IMR-90 (cell line): Measurements from ENCODE around the gene RNF111. TPM values are rescaled to one million over a fixed set of nuclear protein-coding genes. Genes with fewer than 3 reads are reported as not detected.

Experiments
- ATAC-seq: fragments of 200-7000 bp; cut with Tn5 transposase; 2 replicates; pipeline ENCODE4 v1.9.1; 2020; ENCODE audit warnings: low read depth, mild to moderate bottlenecking, moderate library complexity
- BruUV-seq: library from RNA; stranded (reverse); fragments of 400-500 nt; replicated peaks from 2 replicates; lab custom pipeline; 2021; lab: Mats Ljungman, UMichigan
- CTCF ChIA-PET: fragments of 300-600 bp; formaldehyde crosslinking; extraction: SDS; loops from one replicate; lab custom pipeline; 2021; ENCODE audit warnings: antibody characterized with exemption; lab: Yijun Ruan, JAX
- POLR2A ChIA-PET: fragments of 300-600 bp; sonication (Branson Sonifier 250); formaldehyde crosslinking; loops from one replicate; lab custom pipeline; 2022; ENCODE audit warnings: antibody characterized with exemption; ENCODE audit not compliant: unreplicated experiment; lab: Charles Lee
- DNase-seq: peaks from one replicate; pipeline ENCODE4 v3.0.0; 2013
- H2AFZ ChIP-seq: replicated peaks from 2 replicates; pipeline ENCODE3; 2013; ENCODE audit warnings: low read length, mild to moderate bottlenecking; ENCODE audit not compliant: poor library complexity
- H2AK5ac ChIP-seq: 2 replicates; pipeline ENCODE4 v1.6.1; 2013; ENCODE audit warnings: low read depth, low read length, inconsistent platforms
- H2AK9ac ChIP-seq: replicated peaks from 2 replicates; pipeline ENCODE3; 2013; ENCODE audit warnings: mild to moderate bottlenecking, low read depth, low read length, moderate library complexity; ENCODE audit not compliant: poor library complexity
- H2BK120ac ChIP-seq: 2 replicates; pipeline ENCODE4 v1.6.1; 2013; ENCODE audit warnings: low read depth, low read length, inconsistent platforms
- H2BK15ac ChIP-seq: 3 replicates; pipeline ENCODE4 v1.6.1; 2013; ENCODE audit warnings: low read depth, low read length, inconsistent platforms
- H2BK20ac ChIP-seq: 2 replicates; pipeline ENCODE4 v1.6.1; 2013; ENCODE audit warnings: low read depth, mild to moderate bottlenecking, inconsistent platforms, low read length, moderate library complexity
- H2BK5ac ChIP-seq: 2 replicates; pipeline ENCODE4 v1.6.1; 2013; ENCODE audit warnings: mild to moderate bottlenecking, low read depth, low read length, inconsistent platforms; ENCODE audit not compliant: poor library complexity, severe bottlenecking
- H3K14ac ChIP-seq: replicated peaks from 2 replicates; pipeline ENCODE4 v1.6.1; 2013; ENCODE audit warnings: low read depth, low read length, inconsistent platforms
- H3K18ac ChIP-seq: 2 replicates; pipeline ENCODE4 v1.6.1; 2013; ENCODE audit warnings: low read depth, low read length, control low read depth
- H3K23ac ChIP-seq: 2 replicates; pipeline ENCODE4 v1.6.1; 2013; ENCODE audit warnings: low read depth, low read length, inconsistent platforms
- H3K27ac ChIP-seq: 2 replicates; pipeline ENCODE4 v1.5.1; 2013; ENCODE audit warnings: mild to moderate bottlenecking, control low read depth, low read length; ENCODE audit not compliant: insufficient read depth
- H3K27me3 ChIP-seq: 2 replicates; pipeline ENCODE4 v1.6.1; 2013; ENCODE audit warnings: low read length; ENCODE audit not compliant: control insufficient read depth, insufficient read depth
- H3K36me3 ChIP-seq: 2 replicates; pipeline ENCODE4 v1.6.1; 2013; ENCODE audit warnings: low read length, mixed read lengths; ENCODE audit not compliant: control insufficient read depth, insufficient read depth
- H3K4ac ChIP-seq: 2 replicates; pipeline ENCODE4 v1.6.1; 2013; ENCODE audit warnings: low read depth, low read length, inconsistent platforms
- H3K4me1 ChIP-seq: 2 replicates; pipeline ENCODE4 v1.6.1; 2013; ENCODE audit warnings: low read length, mixed read lengths; ENCODE audit not compliant: control insufficient read depth, insufficient read depth
- H3K4me2 ChIP-seq: 2 replicates; pipeline ENCODE4 v1.6.1; 2013; ENCODE audit warnings: low read depth, mild to moderate bottlenecking, control low read depth, low read length, moderate library complexity
- H3K4me3 ChIP-seq: 2 replicates; pipeline ENCODE4 v1.5.1; 2013; ENCODE audit warnings: low read depth, mild to moderate bottlenecking, control low read depth, low read length, moderate library complexity; ENCODE audit not compliant: insufficient read depth
- H3K56ac ChIP-seq: 2 replicates; pipeline ENCODE4 v1.6.1; 2013; ENCODE audit warnings: low read length, inconsistent platforms; ENCODE audit not compliant: insufficient read depth; ENCODE audit errors: extremely low read depth
- H3K79me1 ChIP-seq, 2 experiments: 2 replicates each; pipeline ENCODE4 v1.6.1; 2013; ENCODE audit warnings: low read length in 2 of 2, inconsistent platforms in 1 of 2, low read depth in 1 of 2
- H3K9ac ChIP-seq: 2 replicates; pipeline ENCODE4 v1.6.1; 2013; ENCODE audit warnings: low read depth, low read length, control low read depth
- H3K9me1 ChIP-seq: 2 replicates; pipeline ENCODE4 v1.6.1; 2013; ENCODE audit warnings: low read length, inconsistent platforms; ENCODE audit not compliant: insufficient read depth
- H3K9me3 ChIP-seq: 2 replicates; pipeline ENCODE4 v1.6.1; 2013; ENCODE audit warnings: low read length; ENCODE audit not compliant: control insufficient read depth, insufficient read depth
- H4K20me1 ChIP-seq: 2 replicates; pipeline ENCODE4 v1.6.1; 2013; ENCODE audit warnings: low read length, inconsistent platforms; ENCODE audit not compliant: insufficient read depth
- H4K5ac ChIP-seq: 2 replicates; pipeline ENCODE4 v1.6.1; 2013; ENCODE audit warnings: mild to moderate bottlenecking, low read depth, low read length, control low read depth
- H4K8ac ChIP-seq, 2 experiments: 2 replicates each; pipeline ENCODE4 v1.6.1; 2013; ENCODE audit warnings: low read depth in 2 of 2, low read length in 2 of 2, control low read depth in 1 of 2, inconsistent platforms in 1 of 2
- H4K91ac ChIP-seq: 2 replicates; pipeline ENCODE4 v1.6.1; 2013; ENCODE audit warnings: low read depth, low read length, inconsistent platforms; ENCODE audit not compliant: insufficient read depth
- BHLHE40 ChIP-seq: fragments of 150-350 bp; IDR thresholded peaks from 2 replicates; pipeline ENCODE4 v1.6.1; 2016; ENCODE audit warnings: mild to moderate bottlenecking, low read depth, low read length
- CEBPB ChIP-seq: IDR thresholded peaks from 2 replicates; pipeline ENCODE4 v1.6.1; 2012; ENCODE audit warnings: low read depth, low read length, improper control_type of control experiment
- CHD1 ChIP-seq: IDR thresholded peaks from 2 replicates; pipeline ENCODE4 v1.6.1; 2012; ENCODE audit warnings: low read depth, low read length, improper control_type of control experiment
- CTCF ChIP-seq: conservative IDR thresholded peaks from 2 replicates; pipeline ENCODE4 v1.5.1; 2012; ENCODE audit warnings: mild to moderate bottlenecking, low read depth, low read length, improper control_type of control experiment
- ELK1 ChIP-seq: fragments of 150-350 bp; IDR thresholded peaks from 2 replicates; pipeline ENCODE4 v1.6.1; 2016; ENCODE audit warnings: low read depth, mild to moderate bottlenecking, low read length, moderate library complexity, borderline replicate concordance
- FOS ChIP-seq: fragments of 150-350 bp; IDR thresholded peaks from 2 replicates; pipeline ENCODE4 v1.6.1; 2016; ENCODE audit warnings: low read depth, low read length
- MAFK ChIP-seq: IDR thresholded peaks from 2 replicates; pipeline ENCODE4 v1.6.1; 2012; ENCODE audit warnings: low read depth, low read length, improper control_type of control experiment
- MAZ ChIP-seq: IDR thresholded peaks from 2 replicates; pipeline ENCODE4 v1.6.1; 2012; ENCODE audit warnings: low read depth, mild to moderate bottlenecking, low read length, improper control_type of control experiment, moderate library complexity, borderline replicate concordance
- MXI1 ChIP-seq: IDR thresholded peaks from 2 replicates; pipeline ENCODE4 v1.6.1; 2012; ENCODE audit warnings: low read depth, mild to moderate bottlenecking, low read length, moderate library complexity, borderline replicate concordance
- NFE2L2 ChIP-seq: fragments of 150-350 bp; IDR thresholded peaks from 2 replicates; pipeline ENCODE4 v1.6.1; 2016; ENCODE audit warnings: low read depth, mild to moderate bottlenecking, low read length
- POLR2A ChIP-seq: IDR thresholded peaks from 2 replicates; pipeline ENCODE4 v1.6.1; 2012; ENCODE audit warnings: mild to moderate bottlenecking, low read depth, low read length
- RCOR1 ChIP-seq: IDR thresholded peaks from 2 replicates; pipeline ENCODE4 v1.6.1; 2012; ENCODE audit warnings: mild to moderate bottlenecking, low read length, improper control_type of control experiment; ENCODE audit not compliant: insufficient replicate concordance
- SMC3 ChIP-seq: fragments of 150-350 bp; IDR thresholded peaks from 2 replicates; pipeline ENCODE4 v1.6.1; 2016; ENCODE audit warnings: low read depth, mild to moderate bottlenecking, antibody characterized with exemption, low read length, moderate library complexity
- USF2 ChIP-seq: fragments of 150-350 bp; IDR thresholded peaks from 2 replicates; pipeline ENCODE4 v1.6.1; 2017; ENCODE audit warnings: mild to moderate bottlenecking, antibody characterized with exemption, low read length, low read depth
- WGBS, 2 experiments: methylation state at CpG; one replicate each; pipeline versions ENCODE4 v1.1.5 to v1.1.7; 2013; ENCODE audit warnings: missing lambda C conversion rate in 2 of 2; ENCODE audit not compliant: insufficient read length in 1 of 2; ENCODE audit errors: extremely low coverage in 2 of 2; 5-methylcytosine and 5-hydroxymethylcytosine counted together
- dilution Hi-C: fragments of 300-500 bp; cut with HindIII; formaldehyde crosslinking; loops from one replicate; pipeline ENCODE4 v1.14.3; 2018; ENCODE audit warnings: low sequenced_read_pairs; ENCODE audit not compliant: unreplicated experiment
- in situ Hi-C: fragments of 300-500 bp; cut with MboI; formaldehyde crosslinking; loops from 3 replicates; pipeline ENCODE4 v1.14.3; 2019; ENCODE audit warnings: low sequenced_read_pairs, inconsistent platforms, mixed read lengths
- intact Hi-C: fragments of 100-400 bp; cut with micrococcal nuclease; formaldehyde crosslinking; loops from 2 replicates; pipeline ENCODE4 v1.10.0; 2022
- polyA plus RNA-seq, 3 experiments: library from polyadenylated mRNA; depleted of rRNA; stranded (reverse); fragments of >200 nt; gene quantifications; 2 replicates each; pipeline ENCODE4 v1.2.3, GENCODE V29; 2012; ENCODE audit warnings: low replicate concordance in 1 of 3
- total RNA-seq: library from RNA; depleted of rRNA; stranded (reverse); fragments of >200 nt; gene quantifications from 2 replicates; pipeline ENCODE4 v1.2.3, GENCODE V29; 2012

RNF111 gene
- total and polyA plus RNA-seq, 2 of the 4 experiments (the other 2 are of a cell fraction), result 13.5 to 20.1 TPM

GRCh38 chr15:58988006-58988785 is 733 bp downstream of the RNF111 start:
- Histone ChIP-seq H3K4me2 (peak overlapping the region; percentile 75), H3K4me1 (no peaks in the 10 kb centered on the region), H2AK9ac (peak overlapping the region; percentile 92), H3K9ac (peak overlapping the region; percentile 98), H4K8ac (peak overlapping the region; percentile 76 to 95), H2BK120ac (peak overlapping the region; percentile 60; the same call in 1 of the 2 replicates), H3K27me3 (no peaks in the 10 kb centered on the region), H3K36me3 (peaks cover 5% of the 10 kb centered on the region), H2BK20ac (no peak overlapping the region), H2BK5ac (peak overlapping the region; percentile 79), H2AK5ac (peak overlapping the region; percentile 90), H3K9me3 (no peaks in the 10 kb centered on the region), H4K91ac (peak overlapping the region; percentile 70), H4K5ac (peak overlapping the region; percentile 89), H3K4me3 (peak overlapping the region; percentile 98), H3K14ac (peak overlapping the region; percentile 99), H4K20me1 (peaks cover 44% of the 10 kb centered on the region), H2AFZ (peak overlapping the region; percentile 92), H3K4ac (peak overlapping the region; percentile 92), H3K56ac (peak overlapping the region; percentile 91), H3K9me1 (0 out of 2 replicates have a peak, but pooled peaks cover 2% of the 10 kb centered on the region), H3K27ac (peak overlapping the region; percentile 97), H2BK15ac (peak overlapping the region; percentile 24; the same call in 1 of the 3 replicates), H3K79me1 (peaks cover 6 to 34% of the 10 kb centered on the region in 2 experiments; a peak in 3 of 4 replicates), H3K23ac (peak overlapping the region; percentile 94), H3K18ac (peak overlapping the region; percentile 81)
- in situ Hi-C loops (no loop called here), intact Hi-C loops (loop anchor here (5.0 to 10.0 kb wide), 2 partner anchors 119 to 387 kb away; partner anchors contain the start of genes CCNB2 and MYO1E), dilution Hi-C loops (no loop called here)
- ChIA-PET CTCF (no interaction called here), POLR2A (interaction anchor here (0.6 kb wide), 1 partner anchor 94 kb away, joined by 3 read pairs; no protein-coding TSS in a partner anchor)
- no TSS peak for BruUV-seq
- 0% methylated on average over 9 of the region's 36 CpGs; no CpG with 5 or more reads in 1 of the 2 experiments for WGBS, 2 experiments
- peak; percentile 85 for ATAC-seq
- DNase-seq, result peak; percentile 28
- TF ChIP-seq MXI1 (no peak), NFE2L2 (no peak), MAZ (no peak), BHLHE40 (no peak), MAFK (no peak), CEBPB (no peak), SMC3 (no peak), CHD1 (no peak), ELK1 (no peak), USF2 (no peak), RCOR1 (no peak), POLR2A (no peak), FOS (no peak), CTCF (no peak)
